OCI-LY7 (cell line): ENCODE data around the gene KIF25. TPM values are rescaled to one million over a fixed set of nuclear protein-coding genes. Genes with fewer than 3 reads are reported as not detected.

Source experiments
- BruUV-seq: library from RNA; stranded (reverse); fragments of 400-500 nt; replicated peaks from 2 replicates; lab custom pipeline; 2021; lab: Mats Ljungman, UMichigan
- CTCF ChIA-PET: fragments of 300-600 bp; sonication (Branson Sonifier 250); formaldehyde crosslinking; loops from one replicate; lab custom pipeline; 2022; ENCODE audit warnings: antibody characterized with exemption; ENCODE audit not compliant: unreplicated experiment; lab: Charles Lee
- POLR2A ChIA-PET: fragments of 300-600 bp; sonication (Branson Sonifier 250); formaldehyde crosslinking; loops from one replicate; lab custom pipeline; 2022; ENCODE audit warnings: antibody characterized with exemption; lab: Charles Lee
- DNase-seq: peaks from one replicate; pipeline ENCODE4 v3.0.0-alpha.2; 2015; ENCODE audit warnings: low spot score
- H2AFZ ChIP-seq: fragments of 200-600 bp; sonication (generic), shearing (Covaris generic); 2 replicates; pipeline ENCODE4 v1.6.1; 2014; ENCODE audit warnings: mild to moderate bottlenecking, antibody characterized with exemption, low read length, moderate library complexity
- H3K27ac ChIP-seq: fragments of 200-600 bp; sonication (generic); 2 replicates; pipeline ENCODE4 v1.5.1; 2014; ENCODE audit warnings: mixed run types, low read depth, mild to moderate bottlenecking, moderate library complexity, low read length, inconsistent platforms; ENCODE audit not compliant: poor library complexity, severe bottlenecking
- H3K36me3 ChIP-seq: fragments of 200-600 bp; sonication (generic); 2 replicates; pipeline ENCODE4 v1.6.1; 2014; ENCODE audit warnings: mild to moderate bottlenecking, antibody characterized with exemption, low read length, moderate library complexity, mixed read lengths; ENCODE audit not compliant: insufficient read depth
- H3K4me1 ChIP-seq: fragments of 200-600 bp; sonication (generic); 2 replicates; pipeline ENCODE4 v1.5.1; 2014; ENCODE audit warnings: mild to moderate bottlenecking, low read length; ENCODE audit not compliant: insufficient read depth, poor library complexity, severe bottlenecking
- H3K4me2 ChIP-seq: fragments of 200-600 bp; sonication (generic); 2 replicates; pipeline ENCODE4 v1.6.1; 2014; ENCODE audit warnings: mild to moderate bottlenecking, low read length
- H3K4me3 ChIP-seq: fragments of 200-600 bp; sonication (generic); 2 replicates; pipeline ENCODE4 v1.5.1; 2014; ENCODE audit warnings: mild to moderate bottlenecking, low read depth, low read length; ENCODE audit not compliant: poor library complexity, severe bottlenecking
- H3K79me2 ChIP-seq: fragments of 200-600 bp; sonication (generic); 2 replicates; pipeline ENCODE4 v1.6.1; 2016; ENCODE audit warnings: low read depth, mild to moderate bottlenecking, low read length, moderate library complexity, mixed read lengths; ENCODE audit not compliant: insufficient read depth
- H3K9me2 ChIP-seq: fragments of 200-600 bp; sonication (generic); 2 replicates; pipeline ENCODE4 v1.6.1; 2016; ENCODE audit warnings: mild to moderate bottlenecking, low read length, mixed read lengths; ENCODE audit not compliant: insufficient read depth
- H3K9me3 ChIP-seq: fragments of 200-600 bp; sonication (generic); 2 replicates; pipeline ENCODE4 v1.6.1; 2014; ENCODE audit warnings: mild to moderate bottlenecking, mixed run types, low read length, mixed read lengths
- H4K20me1 ChIP-seq: fragments of 200-600 bp; sonication (generic); 2 replicates; pipeline ENCODE4 v1.6.1; 2014; ENCODE audit warnings: mild to moderate bottlenecking, antibody characterized with exemption, low read length, moderate library complexity, mixed read lengths; ENCODE audit not compliant: insufficient read depth
- EZH2phosphoT487 ChIP-seq: fragments of 200-600 bp; sonication (generic); IDR thresholded peaks from 2 replicates; pipeline ENCODE4 v1.6.1; 2018; ENCODE audit warnings: low read depth, borderline replicate concordance, mild to moderate bottlenecking, mixed run types, antibody characterized with exemption, low read length, moderate library complexity, mixed read lengths
- intact Hi-C: fragments of 100-400 bp; cut with micrococcal nuclease; formaldehyde crosslinking; loops from one replicate; pipeline ENCODE4 v1.10.0; 2022; ENCODE audit not compliant: unreplicated experiment
- total RNA-seq, 2 experiments: library from RNA; depleted of rRNA in 1 of 2; stranded (reverse); fragments of >200 nt in 1 of 2; shearing (Covaris generic) in 1 of 2; gene quantifications; 2 replicates each; pipeline ENCODE4 v1.2.3, GENCODE V29; 2014 to 2022
- TF ChIP-seq, protein P1 (sequence below): fragments of 200-600 bp; sonication (generic); conservative IDR thresholded peaks from 2 replicates; pipeline ENCODE4 v1.5.1; 2014; ENCODE audit warnings: mild to moderate bottlenecking, antibody characterized with exemption, low read length, moderate library complexity, mixed read lengths

Gene KIF25
- total RNA-seq, 2 experiments from 2014 or later: not detected

DNA sequence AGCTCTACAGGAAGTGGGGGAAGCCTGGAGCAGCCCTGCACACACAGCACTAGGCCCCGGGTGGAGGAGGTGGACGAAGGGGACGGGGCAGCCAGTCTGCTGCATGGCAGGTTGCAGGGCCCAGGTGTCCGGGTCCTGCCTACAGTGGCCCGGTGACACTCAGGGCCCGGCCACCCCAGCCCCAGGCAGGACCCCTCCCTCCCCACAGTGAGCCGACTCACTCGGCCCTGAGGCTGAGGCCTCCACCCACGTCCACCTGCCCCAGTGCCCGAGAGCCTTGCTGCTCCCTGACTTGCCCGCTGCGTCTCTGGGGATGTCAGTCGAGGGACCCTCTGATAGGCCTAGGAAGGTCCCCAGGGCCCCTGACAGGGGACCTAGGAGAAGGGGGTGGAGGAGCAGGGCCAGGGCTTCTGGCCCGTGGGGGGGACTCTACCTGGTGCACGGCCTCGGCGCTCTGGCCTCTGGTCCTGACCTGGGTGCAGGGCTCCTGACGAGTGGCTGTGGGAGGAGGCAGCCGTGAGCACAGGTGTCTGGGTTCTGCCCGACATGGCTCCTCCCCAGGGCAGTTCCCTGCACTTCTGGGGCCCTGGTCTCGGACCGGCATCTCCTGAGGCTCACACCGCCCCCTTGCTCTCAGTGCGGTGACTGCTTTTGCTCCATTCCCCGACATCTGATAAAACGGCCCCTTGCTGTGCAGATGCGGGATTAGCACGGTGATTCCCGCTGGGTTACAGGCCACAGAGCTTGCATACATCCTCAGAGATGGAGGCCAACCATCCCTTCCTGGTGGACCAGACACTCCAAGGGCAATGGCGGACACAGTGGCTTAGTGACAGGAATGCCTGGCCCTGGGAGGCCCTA, 61.5 kb downstream of the KIF25 start:
- DNase-seq: no peak
- TF ChIP-seq EZH2phosphoT487: no peak
- TF ChIP-seq, protein P1, sequence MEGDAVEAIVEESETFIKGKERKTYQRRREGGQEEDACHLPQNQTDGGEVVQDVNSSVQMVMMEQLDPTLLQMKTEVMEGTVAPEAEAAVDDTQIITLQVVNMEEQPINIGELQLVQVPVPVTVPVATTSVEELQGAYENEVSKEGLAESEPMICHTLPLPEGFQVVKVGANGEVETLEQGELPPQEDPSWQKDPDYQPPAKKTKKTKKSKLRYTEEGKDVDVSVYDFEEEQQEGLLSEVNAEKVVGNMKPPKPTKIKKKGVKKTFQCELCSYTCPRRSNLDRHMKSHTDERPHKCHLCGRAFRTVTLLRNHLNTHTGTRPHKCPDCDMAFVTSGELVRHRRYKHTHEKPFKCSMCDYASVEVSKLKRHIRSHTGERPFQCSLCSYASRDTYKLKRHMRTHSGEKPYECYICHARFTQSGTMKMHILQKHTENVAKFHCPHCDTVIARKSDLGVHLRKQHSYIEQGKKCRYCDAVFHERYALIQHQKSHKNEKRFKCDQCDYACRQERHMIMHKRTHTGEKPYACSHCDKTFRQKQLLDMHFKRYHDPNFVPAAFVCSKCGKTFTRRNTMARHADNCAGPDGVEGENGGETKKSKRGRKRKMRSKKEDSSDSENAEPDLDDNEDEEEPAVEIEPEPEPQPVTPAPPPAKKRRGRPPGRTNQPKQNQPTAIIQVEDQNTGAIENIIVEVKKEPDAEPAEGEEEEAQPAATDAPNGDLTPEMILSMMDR: no peak

DNA sequence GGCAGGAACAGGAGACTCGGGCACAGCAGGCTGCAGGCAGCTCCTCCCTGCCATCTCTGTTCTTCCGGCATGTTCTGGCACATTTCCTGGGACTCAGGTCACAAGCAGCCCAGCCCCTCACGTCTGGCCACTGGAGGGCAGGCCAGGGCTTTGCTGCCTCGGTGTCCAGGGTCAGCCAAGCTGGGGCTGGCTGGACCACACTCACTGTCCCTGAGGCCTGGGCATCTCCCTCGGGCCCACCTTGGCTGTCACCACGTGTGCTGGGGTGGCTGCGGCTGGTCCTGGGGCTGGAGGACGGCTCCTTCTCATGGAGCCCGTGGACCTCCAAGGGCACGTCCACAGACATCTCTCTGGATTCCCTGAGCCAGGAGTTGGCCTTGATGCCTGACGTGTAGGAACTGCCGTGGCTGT, 63.1 kb downstream of the KIF25 start:
- no peak for TF ChIP-seq EZH2phosphoT487
- TF ChIP-seq, protein P1: no peak
- Histone ChIP-seq H4K20me1 (no peaks in the 10 kb centered on the region), H3K79me2 (no peaks in the 10 kb centered on the region), H3K27ac (no peak overlapping the region), H3K4me3 (no peak overlapping the region), H3K9me3 (no peaks in the 10 kb centered on the region), H2AFZ (no peak overlapping the region), H3K9me2 (no peaks in the 10 kb centered on the region), H3K36me3 (no peaks in the 10 kb centered on the region), H3K4me1 (no peaks in the 10 kb centered on the region), H3K4me2 (no peak overlapping the region)
- DNase-seq: no peak
- POLR2A ChIA-PET: no interaction called here
- CTCF ChIA-PET: no interaction called here
- intact Hi-C loops: no loop called here
- BruUV-seq: no TSS peak

More for the DNA sequence above, 61.5 kb downstream of the KIF25 start:
- Histone ChIP-seq H3K9me3 (no peaks in the 10 kb centered on the region), H3K9me2 (no peaks in the 10 kb centered on the region), H3K27ac (no peak overlapping the region), H2AFZ (no peak overlapping the region), H3K36me3 (no peaks in the 10 kb centered on the region), H3K4me1 (no peaks in the 10 kb centered on the region), H4K20me1 (no peaks in the 10 kb centered on the region), H3K4me2 (no peak overlapping the region), H3K79me2 (no peaks in the 10 kb centered on the region), H3K4me3 (no peak overlapping the region)
- ChIA-PET POLR2A (no interaction called here), CTCF (no interaction called here)
- no TSS peak for BruUV-seq
- intact Hi-C loops: no loop called here
